ENCODE data around the gene MORC1. TPM values are rescaled to one million over a fixed set of nuclear protein-coding genes. Genes with fewer than 3 reads are reported as not detected.

The MORC1 gene
- total RNA-seq, 1 experiment from 2014 or later, result not detected

GRCh38 chr3:109023167-109023566 lies 94.8 kb downstream of the MORC1 start:
- Histone ChIP-seq H3K27ac (ENCODE audit: low read length) (no peak overlapping the region), H3K4me1 (ENCODE audit: control insufficient read depth, insufficient read depth, low read length) (no peaks in the 10 kb centered on the region), H3K9me3 (ENCODE audit: control insufficient read depth, insufficient read depth, low read depth, low read length) (no peaks in the 10 kb centered on the region), H3K27me3 (ENCODE audit: control insufficient read depth, insufficient read depth, low read length) (peaks cover 8% of the 10 kb centered on the region; the same call in 1 of the 2 replicates), H3K36me3 (ENCODE audit: control insufficient read depth, insufficient read depth, low read length) (no peaks in the 10 kb centered on the region), H3K4me3 (ENCODE audit: low read depth in 2 of 2, low read length in 2 of 2) (no peak overlapping the region)
- DNase-seq (ENCODE audit: low read depth, low spot score), result no peak
- ChIA-PET POLR2A (no interaction called here), CTCF (interaction anchor here (0.6 to 1.7 kb wide), 4 partner anchors 60 to 376 kb away, joined by 4 to 18 read pairs (median 10); no protein-coding TSS in a partner anchor)
- no peak for ATAC-seq
- TF ChIP-seq POLR2AphosphoS5 (IDR thresholded peaks at IDR 0.05; ENCODE audit: low read depth, low read length), result no peak
- TF ChIP-seq REST (IDR thresholded peaks at IDR 0.05; ENCODE audit: insufficient read depth in 1 of 2, low read depth in 2 of 2, low read length in 1 of 2), result no peak
- TF ChIP-seq, protein P1, sequence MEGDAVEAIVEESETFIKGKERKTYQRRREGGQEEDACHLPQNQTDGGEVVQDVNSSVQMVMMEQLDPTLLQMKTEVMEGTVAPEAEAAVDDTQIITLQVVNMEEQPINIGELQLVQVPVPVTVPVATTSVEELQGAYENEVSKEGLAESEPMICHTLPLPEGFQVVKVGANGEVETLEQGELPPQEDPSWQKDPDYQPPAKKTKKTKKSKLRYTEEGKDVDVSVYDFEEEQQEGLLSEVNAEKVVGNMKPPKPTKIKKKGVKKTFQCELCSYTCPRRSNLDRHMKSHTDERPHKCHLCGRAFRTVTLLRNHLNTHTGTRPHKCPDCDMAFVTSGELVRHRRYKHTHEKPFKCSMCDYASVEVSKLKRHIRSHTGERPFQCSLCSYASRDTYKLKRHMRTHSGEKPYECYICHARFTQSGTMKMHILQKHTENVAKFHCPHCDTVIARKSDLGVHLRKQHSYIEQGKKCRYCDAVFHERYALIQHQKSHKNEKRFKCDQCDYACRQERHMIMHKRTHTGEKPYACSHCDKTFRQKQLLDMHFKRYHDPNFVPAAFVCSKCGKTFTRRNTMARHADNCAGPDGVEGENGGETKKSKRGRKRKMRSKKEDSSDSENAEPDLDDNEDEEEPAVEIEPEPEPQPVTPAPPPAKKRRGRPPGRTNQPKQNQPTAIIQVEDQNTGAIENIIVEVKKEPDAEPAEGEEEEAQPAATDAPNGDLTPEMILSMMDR (IDR thresholded peaks at IDR 0.05), result no peak
- TF ChIP-seq TCF7L2 (IDR thresholded peaks at IDR 0.05; ENCODE audit: low read depth, low read length), result no peak
- TF ChIP-seq SIN3A (IDR thresholded peaks at IDR 0.05; ENCODE audit: borderline replicate concordance, insufficient read depth, low read depth, low read length), result no peak
- no TSS peak for BruUV-seq (replicated peaks)
- intact Hi-C loops (cut with micrococcal nuclease; ENCODE audit: unreplicated experiment) (loop anchor here (2.0 kb wide), 1 partner anchor 60 kb away; no protein-coding TSS in a partner anchor), in situ Hi-C loops (cut with HindIII; ENCODE audit: low pct_unique_long_range_greater_than_20kb, low sequenced_read_pairs) (no loop called here)

DNA sequence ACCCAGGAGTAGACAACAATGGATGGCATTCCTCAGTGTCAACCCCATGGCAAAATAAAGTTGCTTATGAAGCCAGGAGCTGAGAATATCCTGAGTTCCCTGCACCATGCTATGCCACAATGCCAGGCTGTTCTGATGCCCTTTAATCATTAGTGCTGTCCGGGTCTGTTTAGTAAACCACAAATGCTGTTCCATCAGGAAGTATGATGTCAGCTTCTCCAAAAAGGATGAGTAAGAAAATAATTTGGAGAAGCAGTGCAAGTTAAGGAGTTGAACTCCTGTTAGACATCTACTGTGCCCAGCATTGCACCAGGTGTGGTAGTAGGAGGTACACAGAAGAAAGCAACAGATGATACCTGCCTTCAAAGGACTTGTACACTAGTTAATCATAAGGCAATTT lies 96.4 kb downstream of the MORC1 start:
- DNase-seq (ENCODE audit: low read depth, low spot score), result no peak
- H3K9me3 ChIP-seq (ENCODE audit: control insufficient read depth, insufficient read depth, low read depth, low read length), result no peaks in the 10 kb centered on the region
- H3K36me3 ChIP-seq (ENCODE audit: control insufficient read depth, insufficient read depth, low read length), result no peaks in the 10 kb centered on the region
- no peak overlapping the region for H3K4me3 ChIP-seq (ENCODE audit: low read depth in 2 of 2, low read length in 2 of 2)
- CTCF ChIA-PET, result no interaction called here
- in situ Hi-C loops (cut with HindIII; ENCODE audit: low pct_unique_long_range_greater_than_20kb, low sequenced_read_pairs) (no loop called here), intact Hi-C loops (cut with micrococcal nuclease; ENCODE audit: unreplicated experiment) (no loop called here)
- no peak for ATAC-seq
- TF ChIP-seq SIN3A (IDR thresholded peaks at IDR 0.05; ENCODE audit: borderline replicate concordance, insufficient read depth, low read depth, low read length), result no peak
- no peak for TF ChIP-seq POLR2AphosphoS5 (IDR thresholded peaks at IDR 0.05; ENCODE audit: low read depth, low read length)
- TF ChIP-seq REST (IDR thresholded peaks at IDR 0.05; ENCODE audit: insufficient read depth in 1 of 2, low read depth in 2 of 2, low read length in 1 of 2), result no peak
- TF ChIP-seq, protein P1 (IDR thresholded peaks at IDR 0.05), result no peak
- TF ChIP-seq TCF7L2 (IDR thresholded peaks at IDR 0.05; ENCODE audit: low read depth, low read length), result no peak
- no peak overlapping the region for H3K27ac ChIP-seq (ENCODE audit: low read length)
- H3K4me1 ChIP-seq (ENCODE audit: control insufficient read depth, insufficient read depth, low read length), result no peaks in the 10 kb centered on the region
- no TSS peak for BruUV-seq (replicated peaks)
- H3K27me3 ChIP-seq (ENCODE audit: control insufficient read depth, insufficient read depth, low read length), result peaks cover 16% of the 10 kb centered on the region; the same call in 1 of the 2 replicates
- POLR2A ChIA-PET, result no interaction called here

Data from Panc1 (cell line).